ENCODE data around the gene FAM111B.
"Not testable (repeated sequence)": the region's sequence is repeated elsewhere in the genome, so short reads cannot be mapped to it uniquely, and the experiment has no call there.

Gene FAM111B

GRCh38 chr11:59076876-59077571, 30.0 kb upstream of the FAM111B start:
- no peak for DNase-seq (ENCODE audit: low read depth)
- in situ Hi-C loops (cut with HindIII; ENCODE audit: low sequenced_read_pairs) = no loop called here
- no peak overlapping the region for H3K4me3 ChIP-seq (ENCODE audit: low read depth, low read length)
- TF ChIP-seq, protein P1, sequence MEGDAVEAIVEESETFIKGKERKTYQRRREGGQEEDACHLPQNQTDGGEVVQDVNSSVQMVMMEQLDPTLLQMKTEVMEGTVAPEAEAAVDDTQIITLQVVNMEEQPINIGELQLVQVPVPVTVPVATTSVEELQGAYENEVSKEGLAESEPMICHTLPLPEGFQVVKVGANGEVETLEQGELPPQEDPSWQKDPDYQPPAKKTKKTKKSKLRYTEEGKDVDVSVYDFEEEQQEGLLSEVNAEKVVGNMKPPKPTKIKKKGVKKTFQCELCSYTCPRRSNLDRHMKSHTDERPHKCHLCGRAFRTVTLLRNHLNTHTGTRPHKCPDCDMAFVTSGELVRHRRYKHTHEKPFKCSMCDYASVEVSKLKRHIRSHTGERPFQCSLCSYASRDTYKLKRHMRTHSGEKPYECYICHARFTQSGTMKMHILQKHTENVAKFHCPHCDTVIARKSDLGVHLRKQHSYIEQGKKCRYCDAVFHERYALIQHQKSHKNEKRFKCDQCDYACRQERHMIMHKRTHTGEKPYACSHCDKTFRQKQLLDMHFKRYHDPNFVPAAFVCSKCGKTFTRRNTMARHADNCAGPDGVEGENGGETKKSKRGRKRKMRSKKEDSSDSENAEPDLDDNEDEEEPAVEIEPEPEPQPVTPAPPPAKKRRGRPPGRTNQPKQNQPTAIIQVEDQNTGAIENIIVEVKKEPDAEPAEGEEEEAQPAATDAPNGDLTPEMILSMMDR (IDR thresholded peaks at IDR 0.05; ENCODE audit: low read depth, low read length, missing control alignments) = no peak

- DNase-seq (ENCODE audit: low read depth) = no peak
- in situ Hi-C loops (cut with HindIII; ENCODE audit: low sequenced_read_pairs) = no loop called here
- no peak overlapping the region for H3K4me3 ChIP-seq (ENCODE audit: low read depth, low read length)
- TF ChIP-seq, protein P1 (IDR thresholded peaks at IDR 0.05; ENCODE audit: low read depth, low read length, missing control alignments) = no peak
These were observed 28.6 kb upstream of the FAM111B start for GRCh38 chr11:59078435-59078834.

GRCh38 chr11:59079086-59079485, 28.0 kb upstream of the FAM111B start:
- TF ChIP-seq, protein P1 (IDR thresholded peaks at IDR 0.05; ENCODE audit: low read depth, low read length, missing control alignments) = no peak
- no peak overlapping the region for H3K4me3 ChIP-seq (ENCODE audit: low read depth, low read length)
- DNase-seq (ENCODE audit: low read depth) = no peak
- in situ Hi-C loops (cut with HindIII; ENCODE audit: low sequenced_read_pairs) = no loop called here

- in situ Hi-C loops (cut with HindIII; ENCODE audit: low sequenced_read_pairs); DNase-seq (ENCODE audit: low read depth): not testable (repeated sequence)
These were observed 26.6 kb upstream of the FAM111B start for GRCh38 chr11:59080421-59080820.

GRCh38 chr11:59081430-59082020, 25.5 kb upstream of the FAM111B start:
- in situ Hi-C loops (cut with HindIII; ENCODE audit: low sequenced_read_pairs); DNase-seq (ENCODE audit: low read depth); H3K4me3 ChIP-seq (ENCODE audit: low read depth, low read length): not testable (repeated sequence)

More at GRCh38 chr11:59080421-59080820, 26.6 kb upstream of the FAM111B start:
- not testable (repeated sequence) for H3K4me3 ChIP-seq (ENCODE audit: low read depth, low read length)

GRCh38 chr11:59086007-59086406, 21.0 kb upstream of the FAM111B start, which contains the start of gene GLYATL1B:
Gene GLYATL1B (plus strand): TSS chr11:59086307. CDS start chr11:59086307, 0 bp downstream.
- in situ Hi-C loops (cut with HindIII; ENCODE audit: low sequenced_read_pairs); DNase-seq (ENCODE audit: low read depth); H3K4me3 ChIP-seq (ENCODE audit: low read depth, low read length): not testable (repeated sequence)

DNA sequence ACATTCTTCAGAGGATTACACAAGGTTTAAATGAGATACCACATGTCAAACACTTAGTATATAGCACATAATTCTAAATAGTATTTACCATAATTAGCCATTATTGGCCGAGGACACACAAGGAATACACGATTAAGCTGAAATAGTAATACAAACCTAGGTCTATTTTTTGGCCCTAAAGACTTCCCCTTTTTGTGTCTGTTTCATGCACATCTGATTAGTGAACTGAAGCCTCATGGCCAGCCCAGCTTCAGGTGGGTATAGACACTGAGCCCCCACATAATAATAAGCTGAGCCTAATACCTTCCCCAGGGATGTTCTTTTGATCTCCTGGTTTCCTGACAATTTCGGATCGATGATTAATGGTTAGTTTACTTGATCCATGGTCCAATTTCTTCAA, 18.9 kb upstream of the FAM111B start:
- TF ChIP-seq, protein P1 (IDR thresholded peaks at IDR 0.05; ENCODE audit: low read depth, low read length, missing control alignments) = no peak
- in situ Hi-C loops (cut with HindIII; ENCODE audit: low sequenced_read_pairs) = no loop called here
- no peak overlapping the region for H3K4me3 ChIP-seq (ENCODE audit: low read depth, low read length)
- no peak for DNase-seq (ENCODE audit: low read depth)

- DNase-seq (ENCODE audit: low read depth); H3K4me3 ChIP-seq (ENCODE audit: low read depth, low read length); in situ Hi-C loops (cut with HindIII; ENCODE audit: low sequenced_read_pairs): not testable (repeated sequence)
These were observed 13.5 kb upstream of the FAM111B start for GRCh38 chr11:59093576-59093975.

DNA sequence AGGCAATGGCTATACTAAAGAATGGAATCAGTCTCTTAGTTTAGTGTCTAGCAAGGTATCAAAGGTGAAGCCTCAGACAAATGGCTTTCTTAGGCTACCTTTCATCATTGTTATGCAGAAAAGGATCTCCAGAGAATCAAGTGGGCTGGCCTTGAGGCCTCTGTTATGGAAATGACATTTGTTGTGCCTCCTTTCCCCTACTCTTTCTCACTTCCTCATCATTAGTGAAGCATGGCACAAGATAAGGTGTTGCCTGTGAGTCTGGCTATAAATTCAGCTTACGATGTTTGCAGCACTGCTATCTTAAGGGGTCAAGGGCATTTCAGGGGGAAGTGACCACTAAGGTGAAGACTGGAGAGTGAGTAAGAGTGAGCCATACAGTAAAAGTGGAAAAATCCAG, 11.8 kb upstream of the FAM111B start:
- DNase-seq (ENCODE audit: low read depth); H3K4me3 ChIP-seq (ENCODE audit: low read depth, low read length); in situ Hi-C loops (cut with HindIII; ENCODE audit: low sequenced_read_pairs): not testable (repeated sequence)

DNA sequence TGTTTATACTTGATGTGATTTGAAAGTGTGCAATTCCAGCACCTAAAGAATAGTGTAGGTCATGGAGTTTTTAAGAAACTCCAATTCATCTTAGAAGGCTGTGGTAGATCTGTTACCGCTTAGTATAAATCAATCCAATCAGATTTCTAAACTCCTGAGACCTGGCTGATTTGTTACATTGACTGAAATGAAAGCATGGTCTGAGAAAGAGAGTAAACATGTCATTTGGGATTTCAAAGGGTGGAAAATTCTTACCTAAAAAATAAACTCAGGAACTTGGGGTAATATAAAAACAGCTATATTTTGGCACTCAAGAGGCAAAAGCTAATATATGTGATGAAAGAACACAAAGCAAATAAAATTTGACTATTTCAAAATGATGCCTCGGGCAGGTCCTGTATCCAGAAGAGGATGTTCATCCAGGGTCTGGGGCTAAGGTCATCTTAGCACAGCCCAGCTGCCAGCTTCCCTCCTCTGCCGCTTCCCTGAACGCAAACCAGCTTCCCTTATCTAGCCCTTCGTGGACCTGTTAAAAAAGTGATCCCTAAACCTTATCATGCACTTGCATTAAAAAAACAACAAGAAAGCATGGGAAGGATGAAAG, 11.0 kb upstream of the FAM111B start:
- H3K4me3 ChIP-seq (ENCODE audit: low read depth, low read length); DNase-seq (ENCODE audit: low read depth); in situ Hi-C loops (cut with HindIII; ENCODE audit: low sequenced_read_pairs): not testable (repeated sequence)
